H1 (cell line): Measurements from ENCODE around the gene EFCAB6. TPM values are rescaled to one million over a fixed set of nuclear protein-coding genes. Genes with fewer than 3 reads are reported as not detected.
A peak's percentile ranks its signal among the peaks of the same experiment; 100 is the strongest.

ENCODE experiments used
- CTCF ChIA-PET: fragments of 300-600 bp; sonication (Branson Sonifier 250); formaldehyde crosslinking; loops from one replicate; lab custom pipeline; 2021; ENCODE audit not compliant: partially characterized antibody; lab: Charles Lee
- POLR2A ChIA-PET: fragments of 300-600 bp; sonication (Branson Sonifier 250); formaldehyde crosslinking; loops from one replicate; lab custom pipeline; 2021; ENCODE audit warnings: inconsistent platforms; ENCODE audit not compliant: partially characterized antibody; lab: Charles Lee
- DNase-seq, 2 experiments: peaks; one replicate each; pipeline versions ENCODE4 v3.0.0 to v3.0.0-alpha.2; 2010 to 2022; ENCODE audit warnings: low spot score in 2 of 2, low read depth in 1 of 2, mixed read lengths in 1 of 2
- FAIRE-seq: peaks from 2 replicates; lab custom pipeline; 2011; peaks lifted over from hg19 to GRCh38; lab: Jason Lieb, UNC
- H2AFZ ChIP-seq: 2 replicates; pipeline ENCODE4 v1.8.1; 2012; ENCODE audit warnings: low read length, inconsistent platforms
- H2AK5ac ChIP-seq: 2 replicates; pipeline ENCODE4 v1.6.1; 2013; ENCODE audit warnings: low read depth, low read length
- H2BK120ac ChIP-seq: replicated peaks from 2 replicates; pipeline ENCODE3; 2013; ENCODE audit warnings: low read depth, low read length, inconsistent platforms
- H2BK12ac ChIP-seq: 2 replicates; pipeline ENCODE4 v1.6.1; 2013; ENCODE audit warnings: low read depth, low read length
- H2BK15ac ChIP-seq: 2 replicates; pipeline ENCODE4 v1.6.1; 2013; ENCODE audit warnings: low read length
- H2BK20ac ChIP-seq: 2 replicates; pipeline ENCODE4 v1.6.1; 2013; ENCODE audit warnings: low read length
- H2BK5ac ChIP-seq: 2 replicates; pipeline ENCODE4 v1.6.1; 2013; ENCODE audit warnings: low read depth, low read length
- H3K14ac ChIP-seq: 2 replicates; pipeline ENCODE4 v1.6.1; 2013; ENCODE audit warnings: inconsistent platforms; ENCODE audit not compliant: insufficient read length
- H3K18ac ChIP-seq: 2 replicates; pipeline ENCODE4 v1.6.1; 2013; ENCODE audit warnings: low read length; ENCODE audit errors: extremely low read depth
- H3K23ac ChIP-seq: 2 replicates; pipeline ENCODE4 v1.6.1; 2013; ENCODE audit warnings: inconsistent platforms; ENCODE audit not compliant: insufficient read length
- H3K23me2 ChIP-seq: 2 replicates; pipeline ENCODE4 v1.6.1; 2013; ENCODE audit warnings: low read depth, low read length
- H3K27ac ChIP-seq: 2 replicates; pipeline ENCODE4 v1.6.1; 2011; ENCODE audit warnings: low read depth, low read length, inconsistent platforms
- H3K27me3 ChIP-seq, 4 experiments: replicated peaks in 1 of 4; 1 replicate in 1 of 4; 2 replicates in 3 of 4; pipeline versions ENCODE4 v1.6.1 to v1.8.1; 2011 to 2013; ENCODE audit warnings: low read length in 3 of 4, mild to moderate bottlenecking in 3 of 4, inconsistent platforms in 2 of 4, mixed read lengths in 2 of 4, moderate library complexity in 1 of 4; ENCODE audit not compliant: control insufficient read depth in 3 of 4, insufficient read depth in 3 of 4; ENCODE audit errors: extremely low read depth in 1 of 4
- H3K36me3 ChIP-seq, 4 experiments: 2 replicates each; pipeline versions ENCODE4 v1.6.1 to v1.8.1; 2011 to 2013; ENCODE audit warnings: mild to moderate bottlenecking in 4 of 4, low read length in 3 of 4, moderate library complexity in 2 of 4, control low read depth in 1 of 4, inconsistent platforms in 1 of 4; ENCODE audit not compliant: insufficient read depth in 4 of 4, control insufficient read depth in 2 of 4
- H3K4ac ChIP-seq: replicated peaks from 2 replicates; pipeline ENCODE3; 2013; ENCODE audit warnings: low read length, low read depth, mixed read lengths, inconsistent platforms; ENCODE audit not compliant: insufficient read length
- H3K4me1 ChIP-seq, 4 experiments: replicated peaks in 1 of 4; 1 replicate in 1 of 4; 2 replicates in 3 of 4; pipeline versions ENCODE4 v1.6.1 to v1.8.1; 2011 to 2013; ENCODE audit warnings: low read length in 3 of 4, inconsistent platforms in 2 of 4, mixed read lengths in 1 of 4; ENCODE audit not compliant: insufficient read depth in 4 of 4, control insufficient read depth in 3 of 4
- H3K4me2 ChIP-seq, 2 experiments: 2 replicates each; pipeline versions ENCODE4 v1.6.1 to v1.8.1; 2011 to 2013; ENCODE audit warnings: low read depth in 2 of 2, low read length in 2 of 2, control low read depth in 1 of 2, inconsistent platforms in 1 of 2, mild to moderate bottlenecking in 1 of 2; ENCODE audit not compliant: insufficient read depth in 1 of 2
- H3K4me3 ChIP-seq, 4 experiments: fragments of 200-600, 300-600 bp in 1 of 4; sonication (generic), shearing (Covaris generic), sonication (Bioruptor Twin) in 1 of 4; 2 replicates each; pipeline versions ENCODE4 v1.5.1 to v1.8.1; 2011 to 2016; ENCODE audit warnings: low read length in 4 of 4, low read depth in 3 of 4, control low read depth in 2 of 4, inconsistent platforms in 2 of 4, mild to moderate bottlenecking in 2 of 4, mixed read lengths in 1 of 4, moderate library complexity in 1 of 4; ENCODE audit not compliant: insufficient read depth in 2 of 4; ENCODE audit errors: extremely low read depth in 1 of 4
- H3K56ac ChIP-seq: replicated peaks from 2 replicates; pipeline ENCODE3; 2013; ENCODE audit warnings: low read depth, mild to moderate bottlenecking, mixed read lengths, low read length, inconsistent platforms; ENCODE audit not compliant: insufficient read length
- H3K79me1 ChIP-seq: 2 replicates; pipeline ENCODE4 v1.6.1; 2013; ENCODE audit warnings: low read depth, low read length, control low read depth
- H3K79me2 ChIP-seq, 2 experiments: 2 replicates each; pipeline versions ENCODE4 v1.6.1 to v1.8.1; 2012 to 2013; ENCODE audit warnings: low read length in 2 of 2, mild to moderate bottlenecking in 2 of 2, inconsistent platforms in 1 of 2; ENCODE audit not compliant: insufficient read depth in 2 of 2, control insufficient read depth in 1 of 2
- H3K9ac ChIP-seq, 4 experiments: replicated peaks in 1 of 4; 1 replicate in 1 of 4; 2 replicates in 3 of 4; pipeline versions ENCODE4 v1.6.1 to v1.8.1; 2011 to 2013; ENCODE audit warnings: low read depth in 3 of 4, low read length in 3 of 4, control low read depth in 2 of 4, mild to moderate bottlenecking in 2 of 4, moderate library complexity in 2 of 4, inconsistent platforms in 1 of 4; ENCODE audit errors: extremely low read depth in 1 of 4
- H3K9me3 ChIP-seq, 2 experiments: 2 replicates each; pipeline versions ENCODE4 v1.6.1 to v1.8.1; 2012 to 2013; ENCODE audit warnings: mild to moderate bottlenecking in 2 of 2, moderate library complexity in 2 of 2, control low read depth in 1 of 2, inconsistent platforms in 1 of 2, low read depth in 1 of 2, low read length in 1 of 2, mixed read lengths in 1 of 2; ENCODE audit not compliant: insufficient read depth in 2 of 2
- H4K20me1 ChIP-seq, 2 experiments: replicated peaks in 1 of 2; 2 replicates each; pipeline versions ENCODE3 to v1.8.1; 2011 to 2013; ENCODE audit warnings: inconsistent platforms in 2 of 2, low read length in 2 of 2, mild to moderate bottlenecking in 1 of 2; ENCODE audit not compliant: insufficient read depth in 2 of 2, control insufficient read depth in 1 of 2
- H4K5ac ChIP-seq: 2 replicates; pipeline ENCODE4 v1.6.1; 2013; ENCODE audit warnings: low read length, low read depth, mixed read lengths, inconsistent platforms; ENCODE audit not compliant: insufficient read length
- H4K8ac ChIP-seq: 2 replicates; pipeline ENCODE4 v1.8.0; 2013; ENCODE audit warnings: mild to moderate bottlenecking, moderate library complexity, low read length, inconsistent platforms; ENCODE audit not compliant: insufficient read depth; ENCODE audit errors: extremely low read depth
- H4K91ac ChIP-seq: replicated peaks from 2 replicates; pipeline ENCODE3; 2013; ENCODE audit warnings: low read length, mixed read lengths, inconsistent platforms; ENCODE audit not compliant: insufficient read length
- BRCA1 ChIP-seq: IDR thresholded peaks from 2 replicates; pipeline ENCODE4 v1.6.1; 2012; ENCODE audit warnings: low read depth, low read length, improper control_type of control experiment
- CHD1 ChIP-seq: IDR thresholded peaks from 2 replicates; pipeline ENCODE4 v1.6.1; 2012; ENCODE audit warnings: low read depth, low read length, improper control_type of control experiment
- KDM1A ChIP-seq: fragments of 200-600, 300-600 bp; sonication (generic); IDR thresholded peaks from 2 replicates; pipeline ENCODE4 v1.7.1; 2016; ENCODE audit warnings: mild to moderate bottlenecking, low read length, borderline replicate concordance
- WGBS, 2 experiments: shearing (Covaris generic) in 1 of 2; methylation state at CpG; one replicate each; pipeline versions ENCODE4 v1.1.6 to v1.1.7; 2013 to 2015; ENCODE audit warnings: low lambda C conversion rate in 2 of 2, mixed read lengths in 2 of 2, inconsistent platforms in 1 of 2, low coverage in 1 of 2, missing lambda C conversion rate in 1 of 2; ENCODE audit not compliant: insufficient replicate concordance in 2 of 2, insufficient coverage in 1 of 2, insufficient read length in 1 of 2; ENCODE audit errors: extremely low coverage in 1 of 2, missing lambda C conversion rate in 1 of 2; 5-methylcytosine and 5-hydroxymethylcytosine counted together
- polyA plus RNA-seq, 7 experiments: library from polyadenylated mRNA; depleted of rRNA in 3 of 7; stranded (reverse) in 5 of 7; unstranded in 2 of 7; fragments of >200 nt in 5 of 7; fragments of 200-250 nt in 2 of 7; gene quantifications; 1 replicate in 5 of 7; 2 replicates in 1 of 7; 4 replicates in 1 of 7; pipeline versions ENCODE4 v1.2.1 to v1.2.3, GENCODE V29; 2011 to 2013; ENCODE audit warnings: missing spikeins in 2 of 7, mixed read lengths in 2 of 7
- total RNA-seq: library from RNA; stranded (reverse); fragmentation: NEBNext Ultra II Directional; extraction: Animal tissue kit (Norgen Biotek cat#: 25700); gene quantifications from 2 replicates; pipeline ENCODE4 v1.2.1, GENCODE V29; 2021

The EFCAB6 gene
- total and polyA plus RNA-seq, 2 of the 8 experiments (the other 6 are each of a cell fraction or from before 2014, with no cell fraction given): 0.32 to 1.7 TPM

- Histone ChIP-seq H3K4me2 (no peak overlapping the region), H4K5ac (no peak overlapping the region), H3K23me2 (0 out of 2 replicates have a peak, but pooled peaks cover 3% of the 10 kb centered on the region), H2BK15ac (no peak overlapping the region), H2AFZ (no peak overlapping the region), H3K18ac (no peak overlapping the region), H2BK5ac (no peak overlapping the region), H2BK120ac (no peak overlapping the region), H3K56ac (no peak overlapping the region), H3K23ac (no peak overlapping the region), H4K20me1 (no peaks in the 10 kb centered on the region), H3K79me2 (no peaks in the 10 kb centered on the region), H4K8ac (no peak overlapping the region), H3K27me3 (no peaks in the 10 kb centered on the region), H2AK5ac (no peak overlapping the region), H3K4ac (no peak overlapping the region), H3K36me3 (no peaks in the 10 kb centered on the region), H3K9ac (no peak overlapping the region), H3K14ac (no peak overlapping the region), H3K27ac (no peak overlapping the region), H3K9me3 (no peaks in the 10 kb centered on the region), H3K4me3 (no peak overlapping the region), H3K79me1 (no peaks in the 10 kb centered on the region), H2BK12ac (no peak overlapping the region), H2BK20ac (no peak overlapping the region), H3K4me1 (no peaks in the 10 kb centered on the region), H4K91ac (no peak overlapping the region)
- WGBS, 2 experiments: 89% methylated on average over 1 of the region's 1 CpG; no CpG with 5 or more reads in 1 of the 2 experiments
- TF ChIP-seq CHD1: no peak
- TF ChIP-seq BRCA1: no peak
- 0 out of 2 replicates have a peak, but pooled peaks have one; percentile 11 for TF ChIP-seq KDM1A
- ChIA-PET CTCF (no interaction called here), POLR2A (no interaction called here)
- no peak for FAIRE-seq
- DNase-seq: no peak
These were observed 142.9 kb downstream of the EFCAB6 start for GRCh38 chr22:43669190-43669589.
